Measurements from ENCODE around the gene FZR1.

DNA sequence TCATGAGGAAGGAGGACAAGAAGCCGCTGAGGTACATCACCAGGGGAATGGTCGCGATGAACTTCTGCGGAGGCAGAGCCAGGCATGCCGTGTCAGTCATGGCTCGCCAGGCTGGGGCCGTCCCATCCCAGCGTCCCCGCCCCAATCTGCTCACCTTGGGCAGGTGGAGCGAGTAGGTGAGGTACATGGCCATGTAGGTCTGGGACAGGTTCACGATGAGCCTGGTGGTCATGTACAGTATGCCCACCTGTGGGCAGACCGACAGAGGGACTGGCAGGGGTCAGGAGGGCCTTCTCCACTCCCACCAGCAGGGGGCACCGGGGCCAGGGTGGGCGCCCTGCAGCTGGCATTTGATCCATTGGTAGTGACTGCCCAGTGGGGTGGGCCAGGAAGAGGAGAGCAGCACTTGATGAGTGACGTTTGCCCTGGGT lies 41.2 kb downstream of the FZR1 start:
- TF ChIP-seq, protein P1, sequence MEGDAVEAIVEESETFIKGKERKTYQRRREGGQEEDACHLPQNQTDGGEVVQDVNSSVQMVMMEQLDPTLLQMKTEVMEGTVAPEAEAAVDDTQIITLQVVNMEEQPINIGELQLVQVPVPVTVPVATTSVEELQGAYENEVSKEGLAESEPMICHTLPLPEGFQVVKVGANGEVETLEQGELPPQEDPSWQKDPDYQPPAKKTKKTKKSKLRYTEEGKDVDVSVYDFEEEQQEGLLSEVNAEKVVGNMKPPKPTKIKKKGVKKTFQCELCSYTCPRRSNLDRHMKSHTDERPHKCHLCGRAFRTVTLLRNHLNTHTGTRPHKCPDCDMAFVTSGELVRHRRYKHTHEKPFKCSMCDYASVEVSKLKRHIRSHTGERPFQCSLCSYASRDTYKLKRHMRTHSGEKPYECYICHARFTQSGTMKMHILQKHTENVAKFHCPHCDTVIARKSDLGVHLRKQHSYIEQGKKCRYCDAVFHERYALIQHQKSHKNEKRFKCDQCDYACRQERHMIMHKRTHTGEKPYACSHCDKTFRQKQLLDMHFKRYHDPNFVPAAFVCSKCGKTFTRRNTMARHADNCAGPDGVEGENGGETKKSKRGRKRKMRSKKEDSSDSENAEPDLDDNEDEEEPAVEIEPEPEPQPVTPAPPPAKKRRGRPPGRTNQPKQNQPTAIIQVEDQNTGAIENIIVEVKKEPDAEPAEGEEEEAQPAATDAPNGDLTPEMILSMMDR (conservative IDR thresholded peaks at IDR 0.05; ENCODE audit: low read depth, low read length) = peak; percentile 56
- TF ChIP-seq RAD21 (IDR thresholded peaks at IDR 0.05; ENCODE audit: low read length) = peak; percentile 51

Data from IMR-90 (cell line).